H1 (cell line): Measurements from ENCODE around the gene ETNPPL. TPM values are rescaled to one million over a fixed set of nuclear protein-coding genes. Genes with fewer than 3 reads are reported as not detected.

Experiments
- ASH2L ChIP-seq: fragments of 200-600, 300-600 bp; sonication (generic); IDR thresholded peaks from one replicate; pipeline ENCODE4 v1.7.1; 2017; ENCODE audit warnings: low read length
- BACH1 ChIP-seq: IDR thresholded peaks from 2 replicates; pipeline ENCODE4 v1.6.1; 2012; ENCODE audit warnings: low read length, improper control_type of control experiment
- CREB1 ChIP-seq: IDR thresholded peaks from 2 replicates; pipeline ENCODE4 v1.6.1; 2012; ENCODE audit warnings: inconsistent platforms
- EZH2 ChIP-seq: fragments of 200-600 bp; sonication (generic); IDR thresholded peaks from 2 replicates; pipeline ENCODE4 v1.7.1; 2012; ENCODE audit warnings: low read depth, mild to moderate bottlenecking, moderate library complexity, low read length, inconsistent platforms; ENCODE audit not compliant: severe bottlenecking
- polyA plus RNA-seq, 7 experiments: library from polyadenylated mRNA; depleted of rRNA in 3 of 7; stranded (reverse) in 5 of 7; unstranded in 2 of 7; fragments of >200 nt in 5 of 7; fragments of 200-250 nt in 2 of 7; gene quantifications; 1 replicate in 5 of 7; 2 replicates in 1 of 7; 4 replicates in 1 of 7; pipeline versions ENCODE4 v1.2.1 to v1.2.3, GENCODE V29; 2011 to 2013; ENCODE audit warnings: missing spikeins in 2 of 7, mixed read lengths in 2 of 7
- total RNA-seq: library from RNA; stranded (reverse); fragmentation: NEBNext Ultra II Directional; extraction: Animal tissue kit (Norgen Biotek cat#: 25700); gene quantifications from 2 replicates; pipeline ENCODE4 v1.2.1, GENCODE V29; 2021

Gene ETNPPL
- total and polyA plus RNA-seq, 2 of the 8 experiments (the other 6 are each of a cell fraction or from before 2014, with no cell fraction given) = 0.80 to 2.5 TPM

- TF ChIP-seq ASH2L = no peak
- TF ChIP-seq BACH1 = no peak
- TF ChIP-seq EZH2 = no peak
- no peak for TF ChIP-seq CREB1
These were observed 31.3 kb upstream of the ETNPPL start (continued) for GRCh38 chr4:108794136-108794535.
